NB4 (cell line): ENCODE measurements around the gene RPP30.

ENCODE experiments used
- MYC ChIP-seq: IDR thresholded peaks from 2 replicates; pipeline ENCODE4 v1.6.1; 2011; ENCODE audit warnings: low read depth, low read length
- POLR2A ChIP-seq: IDR thresholded peaks from 2 replicates; pipeline ENCODE4 v1.6.1; 2011; ENCODE audit warnings: mild to moderate bottlenecking; ENCODE audit not compliant: insufficient read length; ENCODE audit errors: extremely low read depth
- TF ChIP-seq, protein P1 (sequence below): IDR thresholded peaks from one replicate; pipeline ENCODE4 v1.5.1; 2012; ENCODE audit warnings: low read depth, low read length

- TF ChIP-seq, protein P1, sequence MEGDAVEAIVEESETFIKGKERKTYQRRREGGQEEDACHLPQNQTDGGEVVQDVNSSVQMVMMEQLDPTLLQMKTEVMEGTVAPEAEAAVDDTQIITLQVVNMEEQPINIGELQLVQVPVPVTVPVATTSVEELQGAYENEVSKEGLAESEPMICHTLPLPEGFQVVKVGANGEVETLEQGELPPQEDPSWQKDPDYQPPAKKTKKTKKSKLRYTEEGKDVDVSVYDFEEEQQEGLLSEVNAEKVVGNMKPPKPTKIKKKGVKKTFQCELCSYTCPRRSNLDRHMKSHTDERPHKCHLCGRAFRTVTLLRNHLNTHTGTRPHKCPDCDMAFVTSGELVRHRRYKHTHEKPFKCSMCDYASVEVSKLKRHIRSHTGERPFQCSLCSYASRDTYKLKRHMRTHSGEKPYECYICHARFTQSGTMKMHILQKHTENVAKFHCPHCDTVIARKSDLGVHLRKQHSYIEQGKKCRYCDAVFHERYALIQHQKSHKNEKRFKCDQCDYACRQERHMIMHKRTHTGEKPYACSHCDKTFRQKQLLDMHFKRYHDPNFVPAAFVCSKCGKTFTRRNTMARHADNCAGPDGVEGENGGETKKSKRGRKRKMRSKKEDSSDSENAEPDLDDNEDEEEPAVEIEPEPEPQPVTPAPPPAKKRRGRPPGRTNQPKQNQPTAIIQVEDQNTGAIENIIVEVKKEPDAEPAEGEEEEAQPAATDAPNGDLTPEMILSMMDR = no peak
- TF ChIP-seq MYC (no peak), POLR2A (no peak)
These were observed 42.1 kb downstream of the RPP30 start for GRCh38 chr10:90913774-90914420.
